Dermis blood vessel endothelial cell (primary cell): ENCODE measurements around the gene SLC39A10. TPM values are rescaled to one million over a fixed set of nuclear protein-coding genes. Genes with fewer than 3 reads are reported as not detected.
"Not testable (repeated sequence)": the region's sequence is repeated elsewhere in the genome, so short reads cannot be mapped to it uniquely, and the experiment has no call there.

ENCODE experiments used
- DNase-seq: peaks from one replicate; pipeline ENCODE4 v3.0.0; 2010
- total RNA-seq: library from RNA; depleted of rRNA; stranded (reverse); fragments of >200 nt; gene quantifications from 2 replicates; pipeline ENCODE4 v1.2.3, GENCODE V29; 2014

SLC39A10 gene
- total RNA-seq, 1 donor from 2014 or later = 34.7 TPM

GRCh38 chr2:195674491-195675221 lies 17.6 kb downstream of the SLC39A10 start:
- peak; percentile 15 for DNase-seq

GRCh38 chr2:195675783-195676427 lies 18.9 kb downstream of the SLC39A10 start:
- no peak for DNase-seq

GRCh38 chr2:195677290-195677689 lies 20.3 kb downstream of the SLC39A10 start:
- DNase-seq = no peak

GRCh38 chr2:195677884-195678283 lies 20.9 kb downstream of the SLC39A10 start:
- no peak for DNase-seq

GRCh38 chr2:195682077-195682476 lies 25.1 kb downstream of the SLC39A10 start:
- DNase-seq = no peak

- peak; percentile 2 for DNase-seq
Measured at GRCh38 chr2:195683174-195683573, 26.1 kb downstream of the SLC39A10 start.

GRCh38 chr2:195686564-195686963 lies 29.5 kb downstream of the SLC39A10 start:
- DNase-seq = no peak

GRCh38 chr2:195687320-195688086 lies 30.5 kb downstream of the SLC39A10 start:
- no peak for DNase-seq

GRCh38 chr2:195692531-195692930 lies 35.5 kb downstream of the SLC39A10 start:
- not testable (repeated sequence) for DNase-seq

GRCh38 chr2:195694553-195694952 lies 37.5 kb downstream of the SLC39A10 start:
- DNase-seq = no peak

GRCh38 chr2:195695002-195695631 lies 38.1 kb downstream of the SLC39A10 start:
- DNase-seq = no peak

GRCh38 chr2:195696012-195696411 lies 39.0 kb downstream of the SLC39A10 start:
- DNase-seq = no peak

- DNase-seq = peak; percentile 4
Measured at GRCh38 chr2:195697681-195698220, 40.7 kb downstream of the SLC39A10 start.

GRCh38 chr2:195700480-195700879 lies 43.5 kb downstream of the SLC39A10 start:
- DNase-seq = no peak

- DNase-seq = no peak
Measured at GRCh38 chr2:195706161-195706900, 49.3 kb downstream of the SLC39A10 start.

- no peak for DNase-seq
Measured at GRCh38 chr2:195709901-195710806, 53.1 kb downstream of the SLC39A10 start.

- DNase-seq = no peak
Measured at GRCh38 chr2:195711478-195711877, 54.5 kb downstream of the SLC39A10 start.

- DNase-seq = no peak
Measured at GRCh38 chr2:195716466-195716865, 59.4 kb downstream of the SLC39A10 start.

GRCh38 chr2:195721042-195721441 lies 64.0 kb downstream of the SLC39A10 start:
- no peak for DNase-seq

- DNase-seq = no peak
Measured at GRCh38 chr2:195722075-195722474, 65.0 kb downstream of the SLC39A10 start.

GRCh38 chr2:195727106-195727505 lies 70.1 kb downstream of the SLC39A10 start:
- DNase-seq = no peak
